DMS 273 treated with DMSO at 0.1 percent for 48 hours (cell line): ENCODE measurements around the gene FBXL16.

Experiments used
- DNase-seq: peaks from one replicate; lab custom pipeline; 2025; lab: John Stamatoyannopoulos, UW

FBXL16 gene

DNA sequence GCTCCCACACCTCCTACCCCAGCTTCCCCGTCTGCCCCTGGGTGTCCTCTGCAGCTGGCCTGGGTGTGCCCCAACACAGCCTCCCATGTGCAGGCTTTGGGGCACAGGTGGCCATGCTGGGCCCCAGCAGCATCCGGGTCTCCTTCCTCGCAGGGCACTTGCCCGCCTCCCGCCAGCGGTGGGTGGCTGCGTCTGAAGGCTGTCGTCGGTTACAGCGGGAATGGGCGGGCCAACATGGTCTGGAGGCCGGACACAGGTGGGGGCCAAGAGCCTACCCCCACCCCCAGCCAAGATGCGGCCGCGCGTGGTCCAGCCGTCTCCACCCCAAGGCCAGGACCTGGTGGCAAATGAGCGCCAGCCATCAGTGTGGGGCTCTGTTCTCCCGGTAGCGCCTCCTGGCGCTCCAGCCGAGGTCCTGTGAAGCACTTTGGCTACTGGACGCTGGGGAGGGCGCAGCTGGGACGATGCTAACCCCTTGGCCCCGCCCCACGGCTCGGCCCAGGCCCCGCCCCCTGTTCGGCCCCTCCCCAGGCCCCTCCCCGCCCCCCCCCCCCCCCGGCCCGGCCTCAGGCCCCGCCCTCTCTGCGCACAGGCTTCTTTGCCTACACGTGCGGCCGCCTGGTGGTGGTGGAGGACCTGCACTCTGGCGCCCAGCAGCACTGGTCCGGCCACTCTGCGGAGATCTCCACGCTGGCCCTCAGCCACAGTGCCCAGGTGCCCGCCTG is 45.0 kb downstream of the FBXL16 start:
- DNase-seq, result no peak

DNA sequence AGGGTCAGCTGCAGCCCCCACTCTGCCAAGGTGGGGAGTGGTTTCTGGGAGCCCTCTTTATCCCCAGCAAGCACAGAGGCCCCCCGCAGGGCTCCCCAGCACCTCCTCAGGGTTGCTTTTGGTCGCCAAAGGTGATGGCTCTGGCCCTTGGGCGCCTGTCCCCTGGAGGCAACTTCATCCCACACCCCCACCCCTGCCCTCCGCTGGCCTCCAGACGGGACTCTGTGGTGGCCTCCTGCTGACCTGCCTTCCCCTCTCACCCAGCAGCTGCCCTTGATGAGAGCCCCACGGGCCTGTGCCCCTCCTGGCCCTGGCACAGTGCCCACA is 45.5 kb downstream of the FBXL16 start:
- no peak for DNase-seq

DNA sequence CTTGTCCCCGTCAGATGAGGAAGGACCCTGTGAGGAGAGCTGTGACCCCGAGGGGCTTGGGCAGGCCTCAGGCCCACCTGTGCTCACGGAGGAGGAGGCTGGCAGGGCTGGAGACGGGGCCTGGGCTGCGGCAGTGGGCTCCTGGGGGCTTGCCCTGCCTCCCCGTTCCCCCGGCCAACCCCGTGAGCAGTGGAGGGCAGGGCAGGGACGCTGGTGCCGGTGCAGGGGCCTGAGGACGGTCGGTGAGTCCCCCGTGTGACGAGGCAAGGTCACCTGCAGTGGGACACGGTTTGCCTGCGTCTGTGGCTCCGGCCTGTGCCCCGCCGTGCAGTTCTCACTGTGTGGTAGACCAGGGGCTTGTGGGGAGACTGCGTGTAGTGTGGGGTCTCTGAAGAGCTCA is 46.0 kb downstream of the FBXL16 start:
- no peak for DNase-seq

DNA sequence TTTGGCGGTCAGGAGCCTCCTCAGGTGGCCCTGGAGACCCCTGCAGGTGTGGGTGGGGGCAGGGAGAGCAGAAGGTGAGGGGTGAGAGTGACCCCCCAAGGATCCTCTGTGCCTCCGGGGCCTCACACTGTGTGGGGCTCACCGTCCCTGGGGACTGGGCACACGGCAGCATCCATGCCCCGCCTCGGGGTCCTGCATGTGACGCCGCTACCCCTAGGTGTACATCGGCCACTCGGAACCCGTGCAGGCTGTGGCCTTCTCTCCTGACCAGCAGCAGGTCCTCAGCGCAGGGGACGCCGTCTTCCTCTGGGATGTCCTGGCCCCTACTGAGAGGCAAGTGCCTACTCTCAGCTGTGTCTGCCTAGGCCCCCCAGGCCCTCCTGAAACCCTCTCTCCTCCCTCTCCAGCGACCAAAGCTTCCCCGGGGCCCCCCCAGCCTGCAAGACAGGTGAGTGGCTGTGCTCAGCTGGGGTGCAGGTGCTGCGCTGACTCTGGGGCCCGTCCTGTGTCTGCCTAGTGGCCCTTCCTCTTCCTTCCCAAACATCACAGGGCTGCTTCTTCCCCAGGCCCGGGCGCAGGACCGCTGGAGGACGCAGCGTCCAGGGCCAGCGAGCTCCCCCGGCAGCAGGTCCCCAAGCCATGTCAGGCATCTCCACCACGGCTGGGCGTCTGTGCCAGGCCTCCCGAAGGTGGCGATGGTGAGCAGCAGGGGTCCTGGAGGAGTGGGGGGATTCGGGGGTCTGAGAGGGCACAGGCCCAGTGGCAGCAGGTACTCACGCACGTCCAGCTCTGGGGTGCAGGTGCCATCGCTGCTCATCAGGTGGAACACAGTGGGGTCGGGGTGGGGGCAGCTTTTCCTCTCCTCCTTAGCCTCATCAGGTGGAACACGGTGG is 46.7 kb downstream of the FBXL16 start:
- DNase-seq, result no peak

DNA sequence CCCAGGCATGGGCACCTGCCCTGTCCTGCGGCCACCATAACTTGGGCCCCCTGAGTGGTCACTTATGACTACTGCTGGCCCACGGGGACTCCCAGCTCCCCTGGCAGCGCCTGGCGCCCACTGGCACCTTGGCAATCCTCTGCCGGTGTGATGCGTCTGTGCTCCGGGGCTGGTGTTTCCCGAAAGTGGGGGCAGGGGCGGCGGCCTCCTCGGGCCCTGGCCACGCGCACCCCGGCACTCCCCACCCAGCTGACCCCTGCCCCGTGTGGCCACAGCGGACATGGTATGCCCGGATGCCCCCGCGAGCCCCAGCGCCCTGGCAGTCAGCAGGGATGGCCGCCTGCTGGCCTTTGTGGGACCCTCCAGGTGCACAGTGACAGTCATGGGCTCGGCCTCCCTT is 48.1 kb downstream of the FBXL16 start:
- DNase-seq, result no peak

GRCh38 chr16:654034-654433 is 51.6 kb downstream of the FBXL16 start:
- DNase-seq, result no peak

DNA sequence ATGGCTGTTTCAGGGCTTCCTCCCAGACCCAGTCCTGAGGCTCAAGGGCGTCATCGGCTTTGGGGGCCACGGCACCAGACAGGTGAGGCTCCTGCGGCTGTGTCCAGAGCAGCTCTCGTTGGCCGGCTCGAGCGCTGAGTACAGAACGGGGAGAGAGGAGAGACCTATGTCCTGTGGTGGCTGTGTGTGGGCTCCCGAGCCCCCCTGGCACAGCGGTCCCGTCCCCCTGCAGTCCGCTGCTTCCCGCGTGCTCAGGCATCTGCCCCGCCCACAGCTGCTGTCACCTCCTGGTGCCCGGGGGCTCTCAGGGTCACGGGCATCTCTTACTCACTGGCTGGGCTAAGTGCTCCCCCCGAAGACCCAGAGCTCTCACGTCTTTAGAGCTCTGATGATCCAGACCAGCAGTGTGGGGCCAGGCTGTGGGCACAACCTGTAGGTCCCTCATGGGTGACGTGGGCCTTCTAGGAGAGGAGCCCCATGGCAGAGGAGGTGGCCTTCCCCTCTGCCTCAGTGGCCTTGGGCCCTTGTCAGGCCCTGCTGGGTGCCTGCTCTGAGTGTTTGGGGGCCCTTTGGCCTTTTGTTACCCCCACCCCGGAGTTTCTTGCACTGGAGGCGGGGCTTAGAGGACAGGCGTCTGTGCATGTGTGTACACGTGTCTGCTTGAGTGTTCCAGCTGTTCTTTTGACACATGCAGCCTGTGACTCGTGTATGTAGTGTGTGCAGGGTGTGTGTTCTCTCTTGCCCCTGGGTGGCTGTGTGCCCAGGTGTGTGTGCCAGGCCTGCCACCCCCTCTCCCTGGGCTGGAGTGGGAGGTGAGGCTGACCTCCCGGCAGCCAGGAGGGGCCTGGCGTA is 52.9 kb downstream of the FBXL16 start:
- DNase-seq, result no peak

DNA sequence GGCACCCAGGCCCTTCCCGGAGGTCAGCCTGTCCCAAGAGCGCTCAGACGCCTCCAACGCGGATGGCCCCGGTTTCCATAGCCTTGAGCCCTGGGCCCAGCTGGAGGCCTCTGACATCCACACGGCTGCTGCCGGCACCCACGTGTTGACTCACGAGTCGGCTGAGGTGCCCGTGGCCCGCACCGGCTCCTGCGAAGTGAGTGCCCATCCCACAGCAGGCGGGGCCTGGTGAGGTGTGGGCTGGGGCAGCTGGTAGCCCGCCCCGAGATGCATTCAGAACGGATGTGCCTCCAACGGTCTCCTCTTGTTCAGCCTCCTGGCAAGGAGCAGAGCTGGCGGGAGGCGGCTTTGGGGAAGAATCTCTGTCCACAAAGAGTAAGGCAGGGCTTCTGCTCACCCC is 53.8 kb downstream of the FBXL16 start:
- DNase-seq, result no peak

DNA sequence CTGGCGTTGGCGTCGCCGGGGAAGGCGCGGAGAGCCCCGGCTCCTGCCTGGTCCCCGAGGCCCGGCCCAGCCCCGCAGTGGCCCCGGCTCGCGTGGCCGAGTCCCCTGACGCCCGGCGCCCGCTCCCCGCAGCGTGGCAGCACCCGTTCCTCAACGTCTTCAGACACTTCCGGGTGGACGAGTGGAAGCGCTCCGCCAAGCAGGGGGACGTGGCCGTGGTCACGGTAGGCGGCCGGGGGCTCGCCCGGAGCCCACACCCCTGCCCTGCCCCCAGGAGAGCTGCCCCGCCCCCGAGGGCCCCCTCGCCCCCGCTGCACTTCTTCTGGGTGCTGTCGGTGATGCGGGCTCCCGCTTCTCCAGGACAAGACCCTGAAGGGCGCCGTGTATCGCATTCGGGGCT is 56.0 kb downstream of the FBXL16 start:
- no peak for DNase-seq

GRCh38 chr16:648781-649589 is 56.6 kb downstream of the FBXL16 start, which contains the start of gene WDR90:
TSS of gene WDR90 (plus strand) at chr16:649365. CDS start at chr16:649417, 52 bp downstream.
- peak; percentile 82 for DNase-seq

DNA sequence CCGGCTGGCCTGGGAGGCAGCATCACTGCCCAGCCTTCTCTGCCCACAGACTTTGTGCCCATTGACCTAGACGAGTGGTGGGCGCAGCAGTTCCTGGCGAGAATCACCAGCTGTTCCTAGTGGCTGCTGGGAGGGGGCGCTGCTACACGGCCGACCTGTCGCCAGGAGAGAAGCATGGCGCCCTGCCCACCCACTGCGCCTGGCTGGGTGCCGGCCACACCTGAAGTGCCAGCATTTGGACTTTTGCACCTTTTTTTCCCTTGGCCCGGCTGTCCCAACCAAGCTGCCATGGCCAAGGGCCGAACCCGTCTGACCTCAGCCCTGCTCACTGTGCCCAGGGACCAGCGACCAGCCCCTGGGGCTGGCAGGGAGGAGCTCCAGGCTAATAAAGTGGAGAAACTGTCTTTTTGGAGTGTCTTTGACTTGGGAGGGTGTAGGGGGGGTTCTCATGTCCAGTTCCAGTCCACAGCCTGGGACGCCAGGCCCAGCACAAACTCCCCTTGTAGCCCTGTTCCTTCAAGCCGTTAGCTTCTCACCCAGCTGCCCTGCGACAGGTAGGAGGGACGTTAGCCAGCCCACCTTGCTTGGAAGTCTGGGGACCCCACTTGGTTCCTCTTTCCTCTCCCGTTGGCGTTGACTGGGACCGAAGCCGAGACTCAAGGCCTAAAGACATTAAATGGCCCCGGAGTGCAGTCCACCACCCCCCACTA is 57.4 kb downstream of the FBXL16 start:
- DNase-seq, result no peak

- no peak for DNase-seq
Measured at GRCh38 chr16:647173-647902, 58.3 kb downstream of the FBXL16 start.

DNA sequence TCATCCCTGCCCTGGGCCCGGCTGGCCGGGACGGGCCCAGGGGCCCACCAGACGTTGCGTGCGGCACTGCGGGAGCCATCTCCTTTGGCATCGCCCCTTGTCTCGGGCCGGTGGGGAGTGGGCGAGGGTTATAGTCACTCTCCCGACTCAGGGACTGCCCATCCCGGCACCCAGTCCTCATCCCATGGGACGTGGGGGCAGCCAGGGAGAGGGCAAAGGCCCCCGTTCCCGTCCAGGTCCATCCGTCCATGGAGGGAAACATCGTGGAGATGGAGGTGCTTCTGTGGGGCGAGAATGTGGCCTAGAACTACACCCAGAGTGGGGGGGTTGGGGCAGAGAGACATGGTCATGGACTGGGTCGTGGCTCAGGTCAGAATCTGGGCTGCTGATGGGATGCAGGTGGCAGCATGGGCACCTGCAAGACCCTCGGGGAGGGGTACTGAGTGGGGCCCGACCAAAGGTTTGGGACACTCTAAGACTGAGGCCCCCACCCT is 58.9 kb downstream of the FBXL16 start:
- no peak for DNase-seq

DNA sequence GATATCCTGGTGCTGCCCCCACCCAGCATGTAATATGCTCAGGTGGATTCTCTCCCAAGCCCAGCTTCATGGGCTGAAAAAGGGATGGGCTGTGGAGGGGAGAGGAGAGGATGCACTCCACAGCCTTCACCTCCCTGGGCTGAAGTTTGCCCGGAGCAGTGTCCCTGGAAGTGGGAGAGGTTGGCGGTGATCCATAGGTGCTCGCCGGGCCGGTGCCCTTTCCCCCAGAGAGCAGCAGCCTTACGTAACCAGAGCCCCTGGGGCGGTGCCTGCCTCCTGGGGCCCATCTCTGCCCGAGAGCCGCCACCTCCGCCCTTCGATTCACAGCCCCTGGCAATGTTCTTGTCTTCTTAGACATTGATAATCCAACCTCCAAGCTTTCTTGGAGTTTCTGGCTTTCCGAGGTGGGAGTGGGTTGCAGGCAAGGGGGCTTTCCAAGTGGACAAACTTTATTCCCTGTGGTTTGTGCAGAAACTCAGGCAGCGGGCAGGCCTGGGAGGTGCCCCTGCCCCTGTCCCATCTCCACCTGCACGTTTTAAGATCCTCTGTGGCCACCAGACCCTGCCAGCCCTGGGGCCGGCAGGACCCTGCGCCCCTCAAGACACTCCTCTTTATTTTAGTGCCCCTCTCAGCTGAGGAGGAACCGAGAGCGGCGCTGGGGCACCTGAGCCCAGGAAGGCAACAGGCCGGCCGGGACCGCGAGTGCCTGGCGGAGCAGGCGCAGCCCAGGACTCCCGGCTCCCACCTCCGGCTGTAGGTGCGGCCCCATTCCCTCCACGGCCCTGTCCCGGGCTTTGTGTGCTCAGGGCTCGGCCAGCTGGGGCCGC is 59.5 kb downstream of the FBXL16 start:
- no peak for DNase-seq

DNA sequence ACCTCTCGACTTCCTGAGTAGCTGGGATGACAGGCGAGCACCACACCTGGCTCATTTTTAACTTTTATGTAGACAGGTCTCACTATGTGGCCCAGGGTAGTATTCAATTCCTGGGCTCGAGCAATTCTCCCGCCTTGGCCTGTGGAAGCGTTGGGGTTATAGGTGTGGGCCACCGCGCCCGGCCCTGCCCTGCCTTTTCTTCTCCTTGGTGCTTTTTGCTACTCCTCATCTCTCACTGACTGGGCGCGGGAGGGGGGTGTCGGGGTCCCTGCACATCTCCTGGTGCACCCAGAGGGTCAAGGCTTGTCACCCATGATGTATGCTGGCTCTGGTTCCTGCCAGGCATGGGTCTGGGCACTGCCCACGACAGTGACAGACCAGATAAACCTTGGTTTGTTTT is 61.0 kb downstream of the FBXL16 start:
- DNase-seq, result no peak

- no peak for DNase-seq
Measured at GRCh38 chr16:643050-643368, 62.6 kb downstream of the FBXL16 start.
